ENCODE data around the gene RPP40. TPM values are rescaled to one million over a fixed set of nuclear protein-coding genes. Genes with fewer than 3 reads are reported as not detected.
"Not testable (repeated sequence)": the region's sequence is repeated elsewhere in the genome, so short reads cannot be mapped to it uniquely, and the experiment has no call there.

The RPP40 gene
- total and polyA plus RNA-seq, 7 experiments from 2014 or later, result 3.8 to 18.6 (median 6.5) TPM

DNA sequence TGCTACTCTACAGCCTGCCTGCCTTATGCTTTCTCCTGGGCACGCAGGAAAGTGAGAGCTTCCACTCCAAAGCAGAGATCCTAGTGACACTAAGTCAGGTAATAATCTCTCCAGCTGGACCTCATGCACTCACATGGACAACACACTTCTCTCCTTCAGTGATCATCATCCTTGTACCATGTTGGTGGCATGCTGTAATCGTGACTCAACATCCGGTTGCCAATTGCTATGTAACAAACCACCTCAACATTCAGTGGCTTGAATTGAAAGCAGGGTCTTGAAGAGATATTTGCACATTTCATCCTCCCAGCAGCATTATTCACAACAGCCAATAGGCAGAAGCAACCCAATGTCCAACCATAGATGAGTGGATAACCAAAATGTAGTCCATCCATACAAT lies 41.0 kb upstream of the RPP40 start:
- Histone ChIP-seq H3K9me3 (ENCODE audit: control insufficient read depth in 2 of 3, low read length in 3 of 3) (peaks cover 0 to 4% (median 0%) of the 10 kb centered on the region in 3 experiments), H3K27ac (ENCODE audit: low read depth, low read length) (no peak overlapping the region), H3K27me3 (ENCODE audit: control insufficient read depth in 2 of 2, insufficient read depth in 2 of 2, low read length in 2 of 2) (no peaks in the 10 kb centered on the region), H3K36me3 (ENCODE audit: control insufficient read depth in 2 of 3, insufficient read depth in 3 of 3, low read length in 3 of 3) (no peaks in the 10 kb centered on the region), H3K4me3 (ENCODE audit: low read length) (no peak overlapping the region), H3K4me1 (ENCODE audit: control insufficient read depth in 2 of 2, insufficient read depth in 2 of 2, low read length in 2 of 2) (no peaks in the 10 kb centered on the region)
- Mint-ChIP-seq H3K36me3 (peaks cover 0 to 48% (median 38%) of the 10 kb centered on the region in 5 donors), H3K4me3 (no peak overlapping the region), H3K27ac (no peak overlapping the region), H3K4me1 (no peaks in the 10 kb centered on the region), H3K27me3 (peaks cover 0 to 3% (median 0%) of the 10 kb centered on the region in 5 donors), H3K9me3 (peaks cover 4 to 32% (median 8%) of the 10 kb centered on the region in 11 donors)
- POLR2A ChIA-PET, result no interaction called here
- CTCF ChIA-PET, result no interaction called here
- intact Hi-C loops (cut with micrococcal nuclease), result no loop called here
- DNase-seq, result no peak
- no peak for ATAC-seq

DNA sequence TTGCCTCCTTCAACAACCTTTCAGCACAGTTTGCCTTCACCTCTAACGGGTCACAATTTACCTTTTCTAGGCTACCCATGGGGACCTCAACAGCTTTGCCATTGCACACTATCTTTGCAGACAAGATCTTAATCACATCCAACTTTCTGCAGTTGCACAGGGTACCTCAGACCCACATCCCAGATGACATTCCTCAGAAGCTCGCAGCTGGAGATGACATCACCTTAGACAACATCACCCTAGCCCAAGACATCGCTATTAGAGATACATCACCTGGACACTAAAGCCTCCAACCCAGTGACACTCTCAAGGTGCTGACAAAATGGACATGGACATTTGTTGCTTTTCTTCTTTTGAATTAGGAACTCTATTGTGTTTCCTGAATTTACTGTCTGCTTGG lies 38.6 kb upstream of the RPP40 start:
- no peaks in the 10 kb centered on the region for H3K4me1 ChIP-seq (ENCODE audit: control insufficient read depth in 2 of 2, insufficient read depth in 2 of 2, low read length in 2 of 2)
- H3K27ac ChIP-seq (ENCODE audit: low read depth, low read length), result no peak overlapping the region
- Mint-ChIP-seq H3K9me3 (peaks cover 0 to 13% (median 3%) of the 10 kb centered on the region in 11 donors), H3K27me3 (peaks cover 0 to 3% (median 0%) of the 10 kb centered on the region in 5 donors), H3K4me1 (no peaks in the 10 kb centered on the region), H3K36me3 (peaks cover 0 to 37% (median 30%) of the 10 kb centered on the region in 5 donors), H3K27ac (no peak overlapping the region), H3K4me3 (no peak overlapping the region)
- H3K36me3 ChIP-seq (ENCODE audit: control insufficient read depth in 2 of 3, insufficient read depth in 3 of 3, low read length in 3 of 3), result no peaks in the 10 kb centered on the region
- CTCF ChIA-PET, result no interaction called here
- no peak for DNase-seq
- H3K9me3 ChIP-seq (ENCODE audit: control insufficient read depth in 2 of 3, low read length in 3 of 3), result no peaks in the 10 kb centered on the region
- intact Hi-C loops (cut with micrococcal nuclease), result no loop called here
- POLR2A ChIA-PET, result no interaction called here
- ATAC-seq, result no peak
- no peak overlapping the region for H3K4me3 ChIP-seq (ENCODE audit: low read length)
- H3K27me3 ChIP-seq (ENCODE audit: control insufficient read depth in 2 of 2, insufficient read depth in 2 of 2, low read length in 2 of 2), result no peaks in the 10 kb centered on the region

DNA sequence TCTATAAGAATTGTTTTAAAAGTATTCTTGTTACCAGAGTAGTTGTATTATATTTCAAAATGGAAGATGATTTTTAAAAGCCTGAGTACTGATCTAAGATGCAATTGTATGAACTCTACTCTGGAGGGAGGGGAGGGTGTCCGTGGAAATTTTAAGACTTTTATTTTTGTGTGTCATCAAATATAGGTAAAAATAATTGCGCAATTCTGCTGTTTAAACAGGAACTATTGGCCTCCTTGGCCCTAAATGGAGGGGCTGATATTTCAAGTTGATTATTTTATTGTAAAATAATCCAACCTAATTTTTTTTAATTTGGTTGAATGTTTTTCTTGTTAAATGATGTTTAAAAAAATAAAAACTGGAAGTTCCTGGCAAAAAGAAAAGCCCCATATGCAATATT lies 38.1 kb upstream of the RPP40 start:
- peaks cover 0 to 34% (median 27%) of the 10 kb centered on the region in 5 donors for H3K36me3 Mint-ChIP-seq

DNA sequence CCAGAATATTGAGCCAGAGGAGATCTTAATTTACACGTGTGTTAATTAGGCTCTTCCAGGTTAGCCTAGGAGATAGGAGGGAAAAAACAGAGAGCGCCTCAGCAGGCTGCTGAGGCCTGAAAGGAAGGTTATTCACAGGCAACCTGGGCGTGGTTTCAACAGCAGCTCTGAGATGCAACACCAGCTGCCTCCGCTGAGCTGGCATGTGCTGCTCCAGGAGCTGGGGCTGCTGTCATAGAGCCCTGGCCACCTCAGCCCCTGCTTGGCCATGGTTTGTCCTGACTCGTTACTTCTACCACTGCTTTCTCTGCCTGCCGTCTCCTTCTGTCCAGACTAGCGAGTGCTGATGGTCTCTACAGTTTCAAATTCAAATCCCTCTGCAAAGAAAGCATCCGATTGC lies 32.4 kb upstream of the RPP40 start:
- intact Hi-C loops (cut with micrococcal nuclease), result no loop called here
- CTCF ChIA-PET, result no interaction called here
- H3K27me3 Mint-ChIP-seq, result no peaks in the 10 kb centered on the region
- Histone ChIP-seq H3K9me3 (ENCODE audit: control insufficient read depth in 2 of 3, low read length in 3 of 3) (no peaks in the 10 kb centered on the region), H3K27ac (ENCODE audit: low read depth, low read length) (no peak overlapping the region), H3K4me3 (ENCODE audit: low read length) (no peak overlapping the region), H3K27me3 (ENCODE audit: control insufficient read depth in 2 of 2, insufficient read depth in 2 of 2, low read length in 2 of 2) (no peaks in the 10 kb centered on the region), H3K36me3 (ENCODE audit: control insufficient read depth in 2 of 3, insufficient read depth in 3 of 3, low read length in 3 of 3) (no peaks in the 10 kb centered on the region), H3K4me1 (ENCODE audit: control insufficient read depth in 2 of 2, insufficient read depth in 2 of 2, low read length in 2 of 2) (no peaks in the 10 kb centered on the region)
- H3K36me3 Mint-ChIP-seq, result no peaks in the 10 kb centered on the region
- peaks cover 0 to 10% (median 0%) of the 10 kb centered on the region in 11 donors for H3K9me3 Mint-ChIP-seq
- no peak overlapping the region for H3K27ac Mint-ChIP-seq
- POLR2A ChIA-PET, result no interaction called here
- DNase-seq (no peak), ATAC-seq (no peak)
- H3K4me3 Mint-ChIP-seq, result no peak overlapping the region
- peaks cover 0 to 11% (median 5%) of the 10 kb centered on the region in 7 donors for H3K4me1 Mint-ChIP-seq

More for the DNA sequence above, 38.1 kb upstream of the RPP40 start:
- Mint-ChIP-seq H3K4me1 (no peaks in the 10 kb centered on the region), H3K27me3 (peaks cover 0 to 3% (median 0%) of the 10 kb centered on the region in 5 donors), H3K27ac (no peak overlapping the region), H3K4me3 (no peak overlapping the region), H3K9me3 (peaks cover 0 to 9% (median 0%) of the 10 kb centered on the region in 11 donors)
- Histone ChIP-seq H3K27ac (ENCODE audit: low read depth, low read length) (no peak overlapping the region), H3K9me3 (ENCODE audit: control insufficient read depth in 2 of 3, low read length in 3 of 3) (no peaks in the 10 kb centered on the region), H3K36me3 (ENCODE audit: control insufficient read depth in 2 of 3, insufficient read depth in 3 of 3, low read length in 3 of 3) (no peaks in the 10 kb centered on the region), H3K4me3 (ENCODE audit: low read length) (no peak overlapping the region), H3K27me3 (ENCODE audit: control insufficient read depth in 2 of 2, insufficient read depth in 2 of 2, low read length in 2 of 2) (no peaks in the 10 kb centered on the region), H3K4me1 (ENCODE audit: control insufficient read depth in 2 of 2, insufficient read depth in 2 of 2, low read length in 2 of 2) (no peaks in the 10 kb centered on the region)
- CTCF ChIA-PET, result no interaction called here
- intact Hi-C loops (cut with micrococcal nuclease), result no loop called here
- DNase-seq (no peak), ATAC-seq (no peak)
- POLR2A ChIA-PET, result no interaction called here

DNA sequence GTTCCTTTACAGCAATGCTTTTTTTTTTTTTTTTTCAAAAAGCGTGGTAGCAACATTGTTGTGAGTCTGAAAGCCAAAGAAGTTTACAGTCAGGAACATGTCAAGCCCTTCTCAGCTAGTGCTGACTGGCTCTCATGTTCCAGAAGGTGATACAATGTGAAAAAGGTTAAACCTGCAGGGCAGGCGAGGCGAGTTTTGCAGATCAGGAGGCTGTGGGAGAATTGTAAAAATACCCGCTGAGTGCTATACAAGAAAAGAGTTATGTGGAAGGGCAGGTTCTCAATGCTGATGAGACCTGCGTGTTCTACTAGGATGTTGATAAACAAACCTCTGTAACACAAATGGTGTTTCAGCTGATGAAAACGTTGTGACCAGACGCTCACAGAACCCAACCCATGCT lies 30.9 kb upstream of the RPP40 start:
- peaks cover 0 to 10% (median 0%) of the 10 kb centered on the region in 11 donors for H3K9me3 Mint-ChIP-seq
- no peaks in the 10 kb centered on the region for H3K27me3 Mint-ChIP-seq
- ChIA-PET POLR2A (no interaction called here), CTCF (no interaction called here)
- intact Hi-C loops (cut with micrococcal nuclease), result no loop called here
- peak overlapping the region in 1 of 10 donors; percentile 13 for H3K4me3 Mint-ChIP-seq
- no peak overlapping the region for H3K27ac ChIP-seq (ENCODE audit: low read depth, low read length)
- H3K36me3 Mint-ChIP-seq, result peaks cover 0 to 8% (median 0%) of the 10 kb centered on the region in 5 donors
- H3K4me3 ChIP-seq (ENCODE audit: low read length), result no peak overlapping the region
- no peaks in the 10 kb centered on the region for H3K36me3 ChIP-seq (ENCODE audit: control insufficient read depth in 2 of 3, insufficient read depth in 3 of 3, low read length in 3 of 3)
- peak overlapping the region in 3 of 9 donors; percentile 26 to 62 (median 54) for H3K27ac Mint-ChIP-seq
- no peaks in the 10 kb centered on the region for H3K9me3 ChIP-seq (ENCODE audit: control insufficient read depth in 2 of 3, low read length in 3 of 3)
- peaks cover 4 to 20% (median 10%) of the 10 kb centered on the region in 7 donors for H3K4me1 Mint-ChIP-seq
- H3K27me3 ChIP-seq (ENCODE audit: control insufficient read depth in 2 of 2, insufficient read depth in 2 of 2, low read length in 2 of 2), result no peaks in the 10 kb centered on the region
- no peaks in the 10 kb centered on the region for H3K4me1 ChIP-seq (ENCODE audit: control insufficient read depth in 2 of 2, insufficient read depth in 2 of 2, low read length in 2 of 2)
- ATAC-seq, result no peak
- DNase-seq, result no peak

DNA sequence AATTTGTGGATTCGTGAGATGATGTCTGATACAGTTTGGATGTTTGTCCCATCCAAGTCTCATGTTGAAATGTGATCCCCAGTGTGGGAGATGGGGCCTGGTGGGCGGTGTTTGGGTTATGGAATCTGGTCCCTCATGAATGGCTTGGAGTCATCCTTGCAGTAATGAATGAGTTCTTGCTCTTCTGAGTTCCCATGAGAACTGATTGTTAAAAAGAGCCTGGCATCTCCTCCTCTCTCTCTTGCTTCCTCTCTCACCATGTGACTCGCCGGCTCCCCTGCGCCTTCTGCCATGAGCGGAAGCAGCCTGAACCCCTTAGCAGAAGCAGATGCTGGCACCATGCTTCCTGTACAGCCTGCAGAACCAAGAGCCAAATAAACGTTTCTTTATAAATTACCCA lies 30.5 kb upstream of the RPP40 start:
- CTCF ChIA-PET, result no interaction called here
- Histone ChIP-seq H3K27me3 (ENCODE audit: control insufficient read depth in 2 of 2, insufficient read depth in 2 of 2, low read length in 2 of 2) (no peaks in the 10 kb centered on the region), H3K4me3 (ENCODE audit: low read length) (no peak overlapping the region), H3K4me1 (ENCODE audit: control insufficient read depth in 2 of 2, insufficient read depth in 2 of 2, low read length in 2 of 2) (no peaks in the 10 kb centered on the region), H3K27ac (ENCODE audit: low read depth, low read length) (no peak overlapping the region), H3K36me3 (ENCODE audit: control insufficient read depth in 2 of 3, insufficient read depth in 3 of 3, low read length in 3 of 3) (no peaks in the 10 kb centered on the region), H3K9me3 (ENCODE audit: control insufficient read depth in 2 of 3, low read length in 3 of 3) (no peaks in the 10 kb centered on the region)
- DNase-seq (peak in 1 of 9 donors; percentile 14), ATAC-seq (peak; percentile 42)
- POLR2A ChIA-PET, result no interaction called here
- intact Hi-C loops (cut with micrococcal nuclease), result no loop called here
- Mint-ChIP-seq H3K36me3 (peaks cover 0 to 12% (median 0%) of the 10 kb centered on the region in 5 donors), H3K27me3 (no peaks in the 10 kb centered on the region), H3K4me1 (peaks cover 4 to 20% (median 10%) of the 10 kb centered on the region in 7 donors), H3K4me3 (peak overlapping the region in 1 of 10 donors; percentile 13), H3K9me3 (peaks cover 0 to 10% (median 0%) of the 10 kb centered on the region in 11 donors), H3K27ac (peak overlapping the region in 5 of 9 donors; percentile 14 to 93 (median 54))

DNA sequence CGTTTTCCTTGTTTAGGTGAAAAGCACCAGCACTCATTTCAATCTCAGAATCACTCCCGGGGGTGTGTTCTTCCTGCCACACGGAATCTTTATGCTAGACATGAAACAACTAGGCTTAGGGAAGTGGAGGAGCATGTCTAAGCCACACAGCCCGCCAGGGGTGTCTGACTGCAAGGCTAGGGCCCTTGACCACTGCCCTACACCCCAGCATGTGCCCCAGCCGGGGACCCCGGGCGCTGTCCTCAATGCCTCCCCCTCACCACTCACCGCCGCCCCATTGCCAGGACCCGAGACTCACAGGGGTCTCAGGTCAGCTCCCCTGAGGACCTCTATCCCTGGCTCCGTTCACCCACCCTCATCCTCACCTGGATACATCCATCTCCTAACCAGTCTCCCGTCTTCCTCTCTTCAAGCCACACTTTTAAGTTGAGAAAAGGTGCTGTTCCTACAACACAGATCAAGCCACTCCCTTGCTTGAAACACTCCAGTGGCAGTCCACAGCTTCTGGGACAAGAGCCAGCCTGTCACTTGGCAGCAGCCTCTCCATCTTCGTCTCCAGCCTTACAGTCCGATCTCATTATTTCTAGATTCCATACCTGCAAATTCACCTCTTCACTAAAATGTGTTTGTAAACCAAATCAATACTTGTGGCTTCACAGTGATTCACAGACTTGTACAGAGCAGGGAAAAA lies 29.5 kb upstream of the RPP40 start:
- H3K27ac ChIP-seq (ENCODE audit: low read depth, low read length); H3K36me3 ChIP-seq (ENCODE audit: control insufficient read depth in 2 of 3, insufficient read depth in 3 of 3, low read length in 3 of 3); POLR2A ChIA-PET; H3K4me1 ChIP-seq (ENCODE audit: control insufficient read depth in 2 of 2, insufficient read depth in 2 of 2, low read length in 2 of 2); H3K27me3 ChIP-seq (ENCODE audit: control insufficient read depth in 2 of 2, insufficient read depth in 2 of 2, low read length in 2 of 2); H3K4me3 ChIP-seq (ENCODE audit: low read length); H3K9me3 Mint-ChIP-seq; H3K27me3 Mint-ChIP-seq; H3K9me3 ChIP-seq (ENCODE audit: control insufficient read depth in 2 of 3, low read length in 3 of 3); ATAC-seq; DNase-seq; intact Hi-C loops (cut with micrococcal nuclease); CTCF ChIA-PET: not testable (repeated sequence)
- peaks cover 0 to 13% (median 0%) of the 10 kb centered on the region in 5 donors for H3K36me3 Mint-ChIP-seq
- peak overlapping the region in 1 of 9 donors; percentile 51 for H3K27ac Mint-ChIP-seq
- H3K4me1 Mint-ChIP-seq, result peaks cover 4 to 20% (median 10%) of the 10 kb centered on the region in 7 donors
- peak overlapping the region in 1 of 10 donors; percentile 5 for H3K4me3 Mint-ChIP-seq
